Activated CD4-positive, alpha-beta T cell treated with anti-CD3 and anti-CD28 coated beads for 36 hours (primary cell): Measurements from ENCODE around the gene HTRA2. TPM values are rescaled to one million over a fixed set of nuclear protein-coding genes. Genes with fewer than 3 reads are reported as not detected.
A peak's percentile ranks its signal among the peaks of the same experiment; 100 is the strongest.

Source experiments
- ATAC-seq: fragments of 200-7000 bp; cut with Tn5 transposase; one replicate; pipeline ENCODE4 v1.10.0; 2021; ENCODE audit warnings: mild to moderate bottlenecking, moderate library complexity
- CTCF ChIA-PET: fragments of 350-600 bp; sonication (Branson Sonifier 250); formaldehyde crosslinking; loops from one replicate; lab custom pipeline; 2021; ENCODE audit warnings: antibody characterized with exemption; lab: Charles Lee
- POLR2A ChIA-PET: fragments of 350-600 bp; sonication (Branson Sonifier 250); formaldehyde crosslinking; loops from one replicate; lab custom pipeline; 2021; ENCODE audit warnings: antibody characterized with exemption, inconsistent platforms; lab: Charles Lee
- DNase-seq: peaks from one replicate; pipeline ENCODE4 v3.0.0-alpha.2; 2020
- H3K27ac Mint-ChIP-seq: one replicate; pipeline ENCODE4 v1.8.0; 2021; ENCODE audit warnings: mixed read lengths
- H3K27me3 Mint-ChIP-seq: one replicate; pipeline ENCODE4 v1.8.0; 2021; ENCODE audit warnings: mixed read lengths
- H3K36me3 Mint-ChIP-seq: one replicate; pipeline ENCODE4 v1.8.0; 2021; ENCODE audit warnings: low read depth, mixed read lengths
- H3K4me1 Mint-ChIP-seq: one replicate; pipeline ENCODE4 v1.8.0; 2021; ENCODE audit warnings: mixed read lengths
- H3K4me3 Mint-ChIP-seq: one replicate; pipeline ENCODE4 v1.8.0; 2021; ENCODE audit warnings: mild to moderate bottlenecking, moderate library complexity, mixed read lengths
- H3K9me3 Mint-ChIP-seq: one replicate; pipeline ENCODE4 v1.8.0; 2021; ENCODE audit warnings: low read depth, mixed read lengths
- intact Hi-C, 2 experiments: fragments of 100-400 bp; cut with DNase I in 1 of 2; cut with micrococcal nuclease in 1 of 2; formaldehyde crosslinking; loops; one replicate each; pipeline versions ENCODE4 v1.14.2 to v1.15.1; 2022 to 2024; cut with DNase I, micrococcal nuclease
- total RNA-seq, 2 experiments: library from RNA; stranded (reverse); gene quantifications; one replicate each; pipeline ENCODE4 v1.2.3, GENCODE V29; 2021

The HTRA2 gene
- total RNA-seq, 2 experiments from 2014 or later: 43.5 to 47.7 TPM

DNA sequence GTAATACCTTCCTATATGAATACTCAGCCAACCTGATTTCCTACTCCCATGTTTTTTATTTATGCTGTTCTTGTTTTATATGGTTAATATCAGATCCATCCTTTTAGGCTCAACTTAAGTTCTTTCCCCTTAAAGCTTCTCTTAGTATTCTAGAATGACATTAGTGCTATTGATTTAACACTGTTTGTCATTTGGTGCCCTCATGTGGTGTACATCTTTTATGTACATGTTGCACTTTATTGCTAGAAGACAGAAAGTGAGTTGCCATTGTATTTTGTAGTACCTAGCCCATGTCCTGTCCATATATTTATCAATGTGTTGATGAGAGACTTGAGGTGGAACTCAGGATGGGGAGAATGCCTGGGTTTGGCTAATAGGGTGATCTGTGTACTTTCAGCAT lies 2.5 kb downstream of the HTRA2 start:
- Mint-ChIP-seq H3K36me3 (peaks cover 39% of the 10 kb centered on the region), H3K27ac (no peak overlapping the region), H3K4me3 (peak overlapping the region; percentile 37), H3K27me3 (no peaks in the 10 kb centered on the region), H3K9me3 (no peaks in the 10 kb centered on the region), H3K4me1 (peaks cover 27% of the 10 kb centered on the region)
- CTCF ChIA-PET: interaction anchor here (0.6 to 4.9 kb wide), 15 partner anchors 9 to 282 kb away, joined by 3 to 33 read pairs (median 4); partner anchors contain the start of genes CCDC142, INO80B, MRPL53 and TTC31
- POLR2A ChIA-PET: no interaction called here
- ATAC-seq (no peak), DNase-seq (no peak)
- intact Hi-C loops: loop anchor here (1.0 to 5.0 kb wide), 4 partner anchors 35 to 282 kb away; partner anchors contain the start of gene LBX2 (in 1 of the 2)

DNA sequence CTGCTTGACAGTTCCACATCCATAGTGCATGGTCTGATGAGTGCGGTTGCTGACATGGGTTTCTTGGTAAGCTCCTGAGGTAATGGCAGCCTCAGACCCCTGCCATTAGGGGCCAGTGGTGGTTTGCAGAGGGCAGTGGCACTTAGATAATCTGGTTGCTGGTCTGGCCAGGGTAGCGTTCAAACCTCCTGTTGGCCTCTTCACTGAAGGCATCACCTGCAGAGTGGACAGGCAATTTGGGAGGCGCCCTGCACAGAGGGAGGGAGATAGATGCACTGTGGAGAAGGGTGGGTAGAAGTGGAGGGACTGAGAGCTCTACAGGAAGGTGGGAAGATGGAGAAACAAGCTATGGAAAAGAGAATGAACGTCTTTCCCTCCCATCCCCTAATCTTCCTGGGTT lies 3.7 kb downstream of the HTRA2 start:
- H3K4me1 Mint-ChIP-seq: peaks cover 16% of the 10 kb centered on the region
- no peak overlapping the region for H3K27ac Mint-ChIP-seq
- ChIA-PET POLR2A (interaction anchor here (0.6 to 0.7 kb wide), 2 partner anchors 33 to 288 kb away, joined by 3 read pairs; no protein-coding TSS in a partner anchor), CTCF (interaction anchor here (0.7 to 1.5 kb wide), 3 partner anchors 51 to 208 kb away, joined by 3 to 7 read pairs (median 3); partner anchors contain the start of genes CCDC142 and TTC31)
- H3K9me3 Mint-ChIP-seq: no peaks in the 10 kb centered on the region
- peaks cover 7% of the 10 kb centered on the region for H3K27me3 Mint-ChIP-seq
- H3K4me3 Mint-ChIP-seq: no peak overlapping the region
- ATAC-seq (no peak), DNase-seq (no peak)
- peaks cover 26% of the 10 kb centered on the region for H3K36me3 Mint-ChIP-seq
- intact Hi-C loops: loop anchor here (5.0 kb wide), 3 partner anchors 36 to 201 kb away; partner anchors contain the start of gene LBX2 (in 1 of the 2)

- POLR2A ChIA-PET: no interaction called here
- CTCF ChIA-PET: interaction anchor here (1.0 to 1.5 kb wide), 2 partner anchors 51 to 52 kb away, joined by 3 to 7 read pairs; partner anchors contain the start of genes CCDC142 and TTC31
Measured at GRCh38 chr2:74534411-74534810, 4.7 kb downstream of the HTRA2 start.

DNA sequence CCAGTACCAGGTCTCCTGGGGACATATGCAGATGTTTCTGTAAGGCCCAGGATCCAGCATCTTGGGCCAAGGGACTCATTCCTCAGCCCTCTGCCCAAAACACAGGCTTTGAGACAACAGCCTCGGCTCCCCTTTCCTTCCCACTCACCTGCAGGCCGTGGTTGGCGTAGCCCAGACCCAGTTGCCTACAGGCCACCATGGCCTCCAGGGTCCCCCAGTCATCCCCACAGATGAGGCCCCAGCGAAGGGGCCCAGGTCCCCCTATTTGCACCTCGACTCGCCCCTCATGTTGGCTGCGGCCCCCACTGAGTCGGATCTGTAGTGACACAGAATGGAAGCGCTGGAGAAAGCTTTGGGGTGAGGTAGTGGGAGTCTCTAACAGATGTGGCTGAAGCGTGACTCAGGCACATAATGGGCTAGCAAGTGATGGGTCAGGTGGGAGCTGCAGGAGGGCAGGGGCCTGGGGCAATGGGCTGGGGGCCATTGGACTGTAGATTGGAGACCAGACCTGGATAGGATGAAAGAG lies 5.8 kb downstream of the HTRA2 start:
- H3K36me3 Mint-ChIP-seq: peaks cover 18% of the 10 kb centered on the region
- H3K27me3 Mint-ChIP-seq: peaks cover 19% of the 10 kb centered on the region
- DNase-seq (no peak), ATAC-seq (no peak)
- no peak overlapping the region for H3K27ac Mint-ChIP-seq
- peaks cover 16% of the 10 kb centered on the region for H3K4me1 Mint-ChIP-seq
- intact Hi-C loops: no loop called here
- ChIA-PET CTCF (interaction anchor here (0.5 kb wide), 1 partner anchor 1236 kb away, joined by 3 read pairs; no protein-coding TSS in a partner anchor), POLR2A (no interaction called here)
- H3K9me3 Mint-ChIP-seq: no peaks in the 10 kb centered on the region
- no peak overlapping the region for H3K4me3 Mint-ChIP-seq

More at GRCh38 chr2:74534411-74534810, 4.7 kb downstream of the HTRA2 start:
- DNase-seq (no peak), ATAC-seq (no peak)
- Mint-ChIP-seq H3K9me3 (no peaks in the 10 kb centered on the region), H3K36me3 (peaks cover 18% of the 10 kb centered on the region), H3K4me3 (no peak overlapping the region), H3K27ac (no peak overlapping the region), H3K27me3 (peaks cover 16% of the 10 kb centered on the region), H3K4me1 (peaks cover 16% of the 10 kb centered on the region)
- intact Hi-C loops: loop anchor here (5.0 kb wide), 3 partner anchors 37 to 202 kb away; partner anchors contain the start of gene LBX2 (in 1 of the 2)

DNA sequence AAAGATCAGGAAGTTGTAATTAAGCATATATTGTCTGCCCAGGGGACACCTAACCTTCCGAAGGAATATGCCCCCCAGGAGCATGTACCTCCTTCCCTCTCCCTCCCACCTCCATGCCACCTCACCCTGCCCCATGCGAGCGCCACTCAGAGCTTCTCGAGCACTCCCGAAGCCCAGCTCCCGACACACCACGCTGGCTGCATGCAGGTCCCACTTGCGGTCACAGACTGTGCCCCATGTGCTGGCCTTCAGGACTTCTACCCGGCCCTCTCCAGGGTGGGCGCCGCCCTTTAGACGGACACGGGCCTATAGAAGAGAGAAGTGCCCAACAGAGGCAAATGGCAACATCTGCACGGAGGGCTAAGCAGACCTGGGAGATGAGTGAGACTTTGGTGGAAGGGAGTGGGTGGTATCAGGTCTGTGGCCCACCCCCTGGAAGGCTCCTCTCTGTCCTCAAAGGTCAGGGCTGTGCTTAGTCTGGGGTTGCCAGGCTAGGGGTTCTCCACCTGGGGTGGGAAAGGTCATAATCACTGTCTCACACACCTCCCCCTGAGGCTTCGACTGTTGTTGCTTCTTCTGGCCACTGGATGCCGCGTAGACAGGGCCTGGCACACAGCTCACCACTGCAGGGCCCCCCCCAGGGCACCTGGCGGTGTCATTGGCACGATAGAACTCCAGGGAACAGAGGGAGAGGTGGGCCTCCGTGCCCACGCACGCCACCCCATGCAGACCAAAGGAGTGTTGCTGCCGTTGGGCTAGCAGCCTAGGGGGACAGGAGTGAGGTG lies 6.6 kb downstream of the HTRA2 start:
- ATAC-seq: peak; percentile 37
- ChIA-PET CTCF (interaction anchor here (0.6 kb wide), 1 partner anchor 9 kb away, joined by 3 read pairs; no protein-coding TSS in a partner anchor), POLR2A (no interaction called here)
- intact Hi-C loops: no loop called here
- H3K4me1 Mint-ChIP-seq: peaks cover 9% of the 10 kb centered on the region
- peaks cover 19% of the 10 kb centered on the region for H3K27me3 Mint-ChIP-seq
- no peak for DNase-seq
- no peaks in the 10 kb centered on the region for H3K9me3 Mint-ChIP-seq
- H3K36me3 Mint-ChIP-seq: peaks cover 12% of the 10 kb centered on the region
- no peak overlapping the region for H3K4me3 Mint-ChIP-seq
- H3K27ac Mint-ChIP-seq: no peak overlapping the region

GRCh38 chr2:74537140-74537539 lies 7.4 kb downstream of the HTRA2 start:
- H3K4me1 Mint-ChIP-seq: peaks cover under 1% of the 10 kb centered on the region
- intact Hi-C loops: no loop called here
- no peak for ATAC-seq

DNA sequence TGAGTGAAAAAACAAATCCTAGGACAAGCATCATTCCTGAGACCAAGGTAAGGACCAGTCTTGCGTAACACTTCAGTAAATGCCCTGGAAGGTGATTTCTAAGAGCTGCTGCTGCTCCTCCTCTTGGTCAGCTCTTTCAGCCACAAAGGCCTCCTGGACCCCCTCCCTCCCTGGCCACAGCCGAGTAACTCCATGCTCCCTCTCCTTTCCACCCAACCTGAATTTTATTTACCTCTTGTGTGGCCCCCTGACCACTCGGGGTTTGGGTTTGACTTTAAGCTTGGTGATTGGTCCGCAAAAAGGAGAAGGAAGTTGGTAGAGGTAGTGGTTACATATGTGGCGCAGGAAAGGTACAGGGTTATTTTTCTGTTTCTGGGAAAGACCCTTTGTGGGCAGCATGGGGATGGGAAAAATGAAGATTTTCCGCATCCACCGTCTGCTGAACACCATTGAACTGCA lies 9.2 kb downstream of the HTRA2 start:
- Mint-ChIP-seq H3K4me3 (no peak overlapping the region), H3K4me1 (no peaks in the 10 kb centered on the region), H3K36me3 (no peaks in the 10 kb centered on the region), H3K27me3 (peaks cover 27% of the 10 kb centered on the region), H3K27ac (no peak overlapping the region), H3K9me3 (no peaks in the 10 kb centered on the region)
- CTCF ChIA-PET: interaction anchor here (1.7 kb wide), 1 partner anchor 58 kb away, joined by 3 read pairs; no protein-coding TSS in a partner anchor
- POLR2A ChIA-PET: no interaction called here
- no peak for DNase-seq
- ATAC-seq: no peak
- intact Hi-C loops: no loop called here

More at GRCh38 chr2:74537140-74537539, 7.4 kb downstream of the HTRA2 start:
- peaks cover 6% of the 10 kb centered on the region for H3K36me3 Mint-ChIP-seq
- H3K9me3 Mint-ChIP-seq: no peaks in the 10 kb centered on the region
- H3K27ac Mint-ChIP-seq: no peak overlapping the region
- POLR2A ChIA-PET: no interaction called here
- CTCF ChIA-PET: no interaction called here
- H3K4me3 Mint-ChIP-seq: no peak overlapping the region
- peaks cover 20% of the 10 kb centered on the region for H3K27me3 Mint-ChIP-seq
- no peak for DNase-seq

GRCh38 chr2:74540291-74540690 lies 10.6 kb downstream of the HTRA2 start:
- ATAC-seq: no peak
- intact Hi-C loops: no loop called here
- Mint-ChIP-seq H3K27ac (no peak overlapping the region), H3K4me1 (no peaks in the 10 kb centered on the region), H3K9me3 (no peaks in the 10 kb centered on the region), H3K27me3 (peaks cover 27% of the 10 kb centered on the region), H3K36me3 (no peaks in the 10 kb centered on the region), H3K4me3 (no peak overlapping the region)
- ChIA-PET CTCF (interaction anchor here (0.7 to 1.4 kb wide), 3 partner anchors 8 to 46 kb away, joined by 3 to 4 read pairs (median 3); no protein-coding TSS in a partner anchor), POLR2A (no interaction called here)
- DNase-seq: no peak

DNA sequence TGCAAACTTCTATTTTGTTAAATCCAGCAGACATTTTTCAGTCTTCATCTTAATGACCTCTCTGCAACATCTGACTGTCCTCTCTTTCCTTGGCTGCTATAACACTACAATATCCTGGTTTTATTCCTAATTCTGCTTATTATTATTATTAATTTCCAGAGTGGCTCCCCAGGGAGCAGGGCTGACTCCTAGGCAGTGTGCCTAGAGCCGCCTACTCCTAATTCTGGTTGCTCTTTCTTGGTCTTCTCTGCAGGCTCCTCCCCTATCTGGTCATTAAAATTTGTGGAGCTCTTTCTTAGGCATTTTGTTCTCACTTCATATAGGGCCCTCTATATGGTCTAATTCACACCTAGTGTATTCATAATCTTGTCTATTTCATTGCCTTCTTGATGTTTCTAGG lies 13.2 kb downstream of the HTRA2 start:
- DNase-seq (no peak), ATAC-seq (no peak)
- no peak overlapping the region for H3K4me3 Mint-ChIP-seq
- no peaks in the 10 kb centered on the region for H3K4me1 Mint-ChIP-seq
- POLR2A ChIA-PET: interaction anchor here (0.6 kb wide), 1 partner anchor 41 kb away, joined by 8 read pairs; no protein-coding TSS in a partner anchor
- intact Hi-C loops: loop anchor here in 1 of 2 experiments (2.0 kb wide), 1 partner anchor 20 kb away; no protein-coding TSS in a partner anchor
- H3K9me3 Mint-ChIP-seq: no peaks in the 10 kb centered on the region
- H3K36me3 Mint-ChIP-seq: no peaks in the 10 kb centered on the region
- CTCF ChIA-PET: interaction anchor here (0.7 to 1.1 kb wide), 3 partner anchors 28 to 99 kb away, joined by 3 to 5 read pairs (median 3); partner anchors contain the start of gene WBP1
- peaks cover 31% of the 10 kb centered on the region for H3K27me3 Mint-ChIP-seq
- H3K27ac Mint-ChIP-seq: no peak overlapping the region

GRCh38 chr2:74544634-74545033 lies 14.9 kb downstream of the HTRA2 start:
- H3K4me3 Mint-ChIP-seq: no peak overlapping the region
- no peaks in the 10 kb centered on the region for H3K9me3 Mint-ChIP-seq
- CTCF ChIA-PET: interaction anchor here (1.1 to 1.8 kb wide), 3 partner anchors 9 to 43 kb away, joined by 3 to 6 read pairs (median 6); no protein-coding TSS in a partner anchor
- ATAC-seq (no peak), DNase-seq (peak; percentile 41)
- intact Hi-C loops: no loop called here
- H3K27ac Mint-ChIP-seq: no peak overlapping the region
- H3K27me3 Mint-ChIP-seq: peaks cover 26% of the 10 kb centered on the region
- no peaks in the 10 kb centered on the region for H3K36me3 Mint-ChIP-seq
- H3K4me1 Mint-ChIP-seq: peaks cover 6% of the 10 kb centered on the region
- POLR2A ChIA-PET: interaction anchor here (0.6 kb wide), 1 partner anchor 124 kb away, joined by 3 read pairs; no protein-coding TSS in a partner anchor

GRCh38 chr2:74546004-74546403 lies 16.3 kb downstream of the HTRA2 start:
- intact Hi-C loops: no loop called here

More at GRCh38 chr2:74546004-74546403, 16.3 kb downstream of the HTRA2 start:
- no peaks in the 10 kb centered on the region for H3K36me3 Mint-ChIP-seq
- ChIA-PET POLR2A (no interaction called here), CTCF (interaction anchor here (1.7 kb wide), 1 partner anchor 15 kb away, joined by 6 read pairs; no protein-coding TSS in a partner anchor)
- peaks cover 6% of the 10 kb centered on the region for H3K4me1 Mint-ChIP-seq
- no peaks in the 10 kb centered on the region for H3K9me3 Mint-ChIP-seq
- no peak for DNase-seq
- ATAC-seq: no peak
- H3K27me3 Mint-ChIP-seq: peaks cover 32% of the 10 kb centered on the region
- no peak overlapping the region for H3K4me3 Mint-ChIP-seq
- H3K27ac Mint-ChIP-seq: no peak overlapping the region
